Skin of body (tissue), 2 donors: ENCODE data around the gene COA8. TPM values are rescaled to one million over a fixed set of nuclear protein-coding genes. Genes with fewer than 3 reads are reported as not detected.

Experiments
- DNase-seq: peaks from one replicate; lab custom pipeline; 2025; lab: John Stamatoyannopoulos, UW
- total RNA-seq: library from RNA; depleted of rRNA; stranded (reverse); fragments of >200 nt; gene quantifications from one replicate; pipeline ENCODE4 v1.2.3, GENCODE V29; 2014

The COA8 gene
- total RNA-seq, 1 donor from 2014 or later: 21.8 TPM

DNA sequence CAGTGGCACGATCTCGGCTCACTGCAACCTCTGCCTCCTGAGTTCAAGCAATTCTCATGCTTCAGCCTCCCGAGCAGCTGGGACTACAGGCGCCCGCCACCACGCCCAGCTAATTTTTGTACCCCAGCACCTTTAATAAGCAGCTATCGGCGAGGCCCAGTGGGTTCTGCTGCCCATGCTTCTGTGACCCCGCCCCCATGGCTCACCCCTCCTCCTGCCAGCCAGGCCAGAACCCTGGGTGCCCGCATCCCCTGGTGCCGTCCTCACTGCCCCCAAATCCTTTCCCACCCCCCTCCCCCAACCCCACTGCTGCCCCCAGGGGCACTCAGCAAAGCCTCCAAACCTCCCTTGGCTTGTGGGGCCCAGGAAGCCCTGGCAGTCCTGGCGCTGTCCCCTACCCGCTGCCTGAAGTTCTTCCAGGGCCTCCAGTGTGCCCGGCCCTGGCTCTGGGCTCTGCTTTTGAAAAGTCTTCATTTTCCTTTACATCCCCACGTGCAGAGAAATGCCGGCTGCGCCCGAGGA, 14.8 kb upstream of the COA8 start:
- no peak for DNase-seq

GRCh38 chr14:103548463-103549351, 14.1 kb upstream of the COA8 start:
- no peak for DNase-seq

- no peak for DNase-seq
Measured at GRCh38 chr14:103549361-103550311, 13.1 kb upstream of the COA8 start.

- DNase-seq: no peak
Measured at GRCh38 chr14:103550451-103551337, 12.1 kb upstream of the COA8 start.

DNA sequence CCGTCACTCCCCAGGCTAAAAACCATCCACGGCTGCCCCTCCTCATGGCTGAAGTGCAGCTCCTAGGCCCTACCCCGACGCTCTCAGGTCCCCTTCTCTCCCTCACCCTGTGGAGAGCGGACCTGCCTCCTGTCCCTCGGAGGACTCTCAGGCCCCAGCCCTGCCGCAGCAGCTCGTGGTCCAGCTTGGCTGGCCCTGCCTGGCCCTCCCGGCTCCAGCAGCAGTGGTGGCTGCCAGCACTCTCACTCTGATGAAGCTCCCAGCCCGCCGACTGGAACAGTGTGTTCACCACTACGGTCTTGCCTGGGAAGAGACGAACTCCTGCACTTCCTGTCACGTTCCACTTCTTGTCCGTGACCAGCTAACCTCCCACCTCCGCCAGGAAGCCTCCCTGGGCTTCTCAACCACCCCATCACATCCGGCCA, 11.4 kb upstream of the COA8 start:
- DNase-seq: no peak

DNA sequence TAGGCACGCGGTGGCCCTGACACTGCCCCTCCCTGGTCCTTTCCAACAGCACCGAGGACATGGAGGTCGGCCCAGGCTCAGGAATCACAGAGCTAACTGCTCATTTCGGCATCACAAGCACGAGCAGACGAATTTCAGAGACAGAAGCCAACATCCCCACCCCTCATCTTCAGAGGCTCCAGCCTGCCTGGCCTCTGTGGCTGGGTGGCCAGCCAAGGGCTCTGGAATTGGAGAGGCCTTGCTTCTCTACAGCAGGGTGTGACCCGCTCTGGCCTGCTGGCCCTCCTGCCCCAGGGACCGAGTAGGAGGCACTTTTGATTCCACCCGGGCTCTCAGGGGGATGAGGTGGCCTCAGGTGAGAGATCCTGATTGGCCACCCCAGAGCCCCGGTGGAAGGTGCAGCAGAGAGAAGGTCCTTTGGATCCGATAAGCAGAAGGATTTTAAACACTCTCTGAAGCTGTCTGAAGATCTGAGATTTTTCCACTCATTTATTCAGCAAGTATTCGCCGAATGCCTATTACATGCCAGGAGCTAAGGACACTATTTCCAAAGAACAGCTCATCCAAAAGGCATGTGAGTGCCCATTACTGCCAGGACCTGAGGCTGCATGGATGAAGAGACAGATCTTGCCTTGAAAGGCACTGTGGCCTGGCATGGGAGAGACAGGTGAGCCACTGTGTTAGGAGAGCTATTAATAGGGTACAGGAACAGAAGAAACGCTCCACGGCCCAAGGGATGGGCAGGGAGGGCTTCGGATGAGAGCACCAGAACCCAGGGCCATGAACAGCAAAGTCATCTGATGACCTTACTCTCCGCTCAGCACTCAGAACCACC, 10.5 kb upstream of the COA8 start:
- no peak for DNase-seq

DNA sequence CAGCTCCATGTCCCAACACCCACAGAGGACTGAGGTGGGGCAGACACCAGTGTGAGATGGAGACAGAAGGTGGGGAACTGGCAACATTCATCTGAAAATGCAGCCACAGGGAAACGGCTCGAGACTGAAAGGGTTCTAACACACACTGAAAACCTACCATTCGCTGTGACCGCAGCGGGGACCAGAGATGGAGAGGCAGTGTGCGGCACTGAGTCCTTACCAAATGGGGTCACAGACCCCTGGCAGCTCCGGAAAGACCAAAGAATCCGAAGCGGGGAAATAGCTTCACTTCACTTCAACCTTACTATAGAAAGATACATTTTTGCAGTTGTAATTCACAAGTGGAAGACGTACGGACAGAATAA, 9.9 kb upstream of the COA8 start:
- no peak for DNase-seq

GRCh38 chr14:103555559-103556337, 7.0 kb upstream of the COA8 start:
- DNase-seq: no peak

- DNase-seq: no peak
Measured at GRCh38 chr14:103556946-103557758, 5.6 kb upstream of the COA8 start.

DNA sequence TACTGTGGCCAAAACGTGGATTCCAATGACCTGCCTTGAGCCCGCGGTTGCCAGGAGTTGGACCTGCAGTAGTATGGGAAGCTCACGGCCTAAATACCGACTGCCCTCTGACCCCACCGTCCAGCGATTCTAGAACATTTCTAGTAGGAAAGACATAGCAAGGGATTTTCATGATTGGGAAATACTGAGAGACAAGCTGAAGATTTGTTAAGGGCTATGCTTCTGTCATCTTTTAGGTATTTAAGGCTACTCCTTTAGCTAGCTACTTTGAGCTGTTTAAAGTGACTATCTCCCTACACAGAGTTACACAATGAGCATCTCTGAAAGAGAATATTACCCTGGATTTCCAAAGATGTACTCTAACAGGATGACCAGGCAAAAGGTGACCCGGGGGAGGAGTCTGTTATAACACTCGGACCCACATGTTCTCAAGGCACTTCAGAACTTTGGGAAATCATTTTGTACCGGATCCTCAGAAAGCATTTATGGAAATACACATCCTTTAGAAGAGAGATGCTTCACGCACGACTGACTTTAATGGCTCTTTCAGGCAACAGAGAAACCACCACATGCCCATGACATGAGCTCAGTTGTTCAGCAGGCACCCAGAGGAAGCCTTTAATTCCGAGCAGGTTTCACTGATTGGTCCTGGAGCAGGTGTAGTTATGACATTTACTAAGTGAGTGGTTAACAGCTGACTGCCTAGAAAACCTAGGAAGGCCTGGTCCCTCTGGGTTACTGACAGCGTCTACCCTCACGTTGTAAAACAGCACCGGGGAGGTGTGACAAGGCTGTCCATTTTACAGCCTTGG, 4.5 kb upstream of the COA8 start:
- DNase-seq: no peak

DNA sequence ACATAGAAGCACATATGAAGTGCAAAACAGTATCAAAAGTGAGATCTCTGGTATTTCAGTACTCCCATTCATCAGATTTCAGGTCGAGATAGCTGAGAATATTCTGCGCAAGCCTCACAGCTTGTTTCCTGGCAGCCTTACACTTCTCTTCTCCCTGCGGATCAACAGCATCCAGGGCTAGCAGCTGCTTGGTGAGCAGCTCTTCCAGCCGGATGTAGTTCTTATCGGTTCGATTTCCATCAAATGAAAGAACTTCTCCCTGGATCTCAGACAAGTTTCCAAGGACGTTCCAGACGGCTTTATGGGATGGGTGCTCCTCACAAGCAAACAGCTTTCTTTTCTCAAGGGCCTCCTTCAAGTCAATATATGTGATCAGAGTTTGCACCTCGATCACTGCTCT, 3.0 kb upstream of the COA8 start:
- no peak for DNase-seq

GRCh38 chr14:103560691-103561090, 2.1 kb upstream of the COA8 start:
- no peak for DNase-seq

DNA sequence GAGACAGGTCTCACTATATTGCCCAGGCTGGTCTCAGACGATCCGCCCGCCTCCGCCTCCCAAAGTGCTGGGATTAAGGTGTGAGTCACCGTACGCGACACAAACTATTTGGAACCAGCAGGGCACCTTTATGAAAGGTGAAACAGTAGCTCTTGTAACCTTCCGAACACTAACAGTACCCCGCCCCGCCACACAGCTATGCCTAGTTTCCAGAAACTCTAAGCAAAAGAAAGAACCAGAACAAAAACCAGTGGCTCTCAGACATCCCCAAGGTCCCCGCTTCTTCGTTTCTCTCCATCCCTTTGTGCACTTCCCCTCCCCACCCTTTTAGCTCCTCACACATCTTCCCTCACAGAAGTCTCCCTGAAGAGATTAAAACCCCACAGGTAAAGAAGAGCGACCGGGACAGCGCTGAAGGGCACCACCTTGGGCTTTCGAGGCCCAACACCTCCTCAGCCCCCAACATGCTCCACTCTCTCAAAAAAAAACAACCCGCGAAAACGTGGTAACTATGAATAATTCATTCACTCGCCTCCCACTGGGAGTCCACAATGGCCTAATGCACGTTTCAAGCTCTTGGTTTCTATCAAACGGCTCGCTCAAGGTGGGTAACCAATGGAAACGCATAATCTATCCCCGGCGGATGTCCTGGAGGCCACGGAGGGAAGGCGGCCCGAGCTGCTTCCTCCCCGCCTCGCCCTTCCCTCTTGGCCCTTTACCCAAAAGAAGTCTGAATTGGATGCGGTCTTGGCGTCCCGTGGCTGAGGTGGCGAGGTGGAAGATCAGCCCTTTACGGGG, 1.2 kb upstream of the COA8 start:
- no peak for DNase-seq

- no peak for DNase-seq
Measured at GRCh38 chr14:103562179-103562428, 656 bp upstream of the COA8 start.

GRCh38 chr14:103563226-103563620, 463 bp downstream of the COA8 start:
- no peak for DNase-seq

DNA sequence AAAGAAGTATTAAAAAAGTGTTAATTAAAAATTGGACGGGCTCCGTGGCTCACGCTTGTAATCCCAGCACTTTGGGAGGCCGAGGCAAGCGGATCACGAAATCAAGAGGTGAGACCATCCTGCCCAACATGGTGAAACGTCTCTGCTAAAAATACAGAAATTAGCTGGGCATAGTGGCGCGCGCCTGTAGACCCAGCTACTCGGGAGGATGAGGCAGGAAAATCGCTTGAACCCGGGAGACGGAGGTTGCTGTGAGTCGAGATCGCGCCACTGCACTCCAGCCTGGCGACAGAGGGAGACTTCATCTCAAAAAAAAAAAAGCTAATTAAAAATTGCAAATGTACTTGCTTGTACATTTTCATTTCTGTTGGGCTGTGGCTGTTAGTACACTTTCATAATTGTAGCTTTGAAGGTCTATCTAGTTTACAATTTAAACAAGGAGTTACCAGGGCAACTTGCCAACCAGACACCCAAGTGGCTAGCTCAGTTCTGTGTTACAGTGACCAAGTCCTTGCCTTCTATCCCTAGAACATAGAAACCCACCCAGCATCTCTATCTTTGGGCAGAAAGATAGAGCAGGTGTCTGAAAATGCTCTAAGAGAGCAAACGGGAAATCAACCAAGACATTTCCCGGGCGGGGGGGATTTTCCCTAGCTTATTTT, 1.2 kb downstream of the COA8 start:
- no peak for DNase-seq

- DNase-seq: no peak
Measured at GRCh38 chr14:103568952-103569351, 6.2 kb downstream of the COA8 start.
